IPS-18c (cell line): ENCODE measurements around the gene DDI1.
"Not testable (repeated sequence)": the region's sequence is repeated elsewhere in the genome, so short reads cannot be mapped to it uniquely, and the experiment has no call there.

Experiments
- H3K4me3 ChIP-seq: 2 replicates; pipeline ENCODE4 v1.7.0; 2013; ENCODE audit warnings: low read depth, mild to moderate bottlenecking, low read length, moderate library complexity; ENCODE audit not compliant: insufficient read depth
- H3K9me3 ChIP-seq: one replicate; pipeline ENCODE4 v1.6.1; 2013; ENCODE audit warnings: mild to moderate bottlenecking, low read length, moderate library complexity; ENCODE audit not compliant: control insufficient read depth, insufficient read depth

Gene DDI1

DNA sequence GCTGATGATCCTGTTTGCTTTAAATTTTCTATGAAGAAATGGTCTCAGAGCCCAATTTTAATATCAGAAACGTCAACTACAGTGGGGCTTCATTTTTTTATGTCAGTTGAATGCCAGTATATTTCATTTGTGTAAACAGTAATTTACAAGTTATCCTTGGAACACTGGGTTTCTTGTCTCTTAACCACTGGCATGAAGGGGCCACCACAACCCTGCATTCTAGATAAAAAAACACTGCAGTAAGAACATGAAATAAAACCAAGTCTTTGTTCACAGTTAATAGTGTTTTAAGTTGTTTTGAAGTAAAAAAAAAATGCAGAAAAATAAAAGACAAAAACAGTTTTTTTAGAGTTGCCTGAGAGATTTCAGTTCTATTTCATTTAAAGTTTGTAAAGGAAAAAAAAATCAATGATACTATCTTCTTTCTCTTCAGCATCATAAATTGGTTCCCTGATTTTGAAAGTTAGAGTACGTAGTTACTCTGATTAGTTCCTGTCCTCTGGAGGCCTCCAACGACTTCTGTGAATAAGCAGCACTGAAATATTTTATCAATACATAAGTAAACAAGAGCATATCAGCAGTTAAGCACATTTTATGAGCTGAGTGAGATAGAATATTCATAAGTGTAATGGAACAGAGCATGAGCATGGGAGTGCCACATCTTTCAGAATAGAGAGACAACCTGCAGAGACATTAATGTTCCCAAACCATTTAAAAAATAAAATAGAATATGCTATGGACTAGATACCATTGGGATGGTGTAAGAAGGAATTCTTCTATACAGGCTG, 7.8 kb upstream of the DDI1 start:
- Histone ChIP-seq H3K9me3 (no peaks in the 10 kb centered on the region), H3K4me3 (no peak overlapping the region)

- no peaks in the 10 kb centered on the region for H3K9me3 ChIP-seq
These were observed 3.3 kb upstream of the DDI1 start for GRCh38 chr11:104033134-104033533.

DNA sequence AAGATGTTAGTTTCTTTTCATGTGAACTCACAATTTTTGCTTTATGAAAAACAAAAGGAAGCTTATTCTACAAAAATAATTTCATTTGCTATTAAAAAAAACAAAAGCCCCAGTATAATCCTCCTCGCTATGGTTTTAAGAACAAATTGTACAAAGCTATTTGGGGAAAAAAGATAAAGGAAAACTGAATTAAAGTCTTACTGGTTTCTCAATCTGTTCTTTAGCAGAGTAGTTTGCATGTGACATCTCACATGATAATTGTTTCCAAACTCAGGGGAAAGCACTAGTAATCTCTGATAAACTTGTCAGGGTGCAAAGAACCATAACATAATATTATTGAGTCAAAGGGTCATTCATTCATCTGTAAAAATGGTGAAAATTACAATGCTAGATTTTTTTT, 2.9 kb upstream of the DDI1 start:
- Histone ChIP-seq H3K9me3 (no peaks in the 10 kb centered on the region), H3K4me3 (no peak overlapping the region)

More at GRCh38 chr11:104033134-104033533, 3.3 kb upstream of the DDI1 start:
- no peak overlapping the region for H3K4me3 ChIP-seq

DNA sequence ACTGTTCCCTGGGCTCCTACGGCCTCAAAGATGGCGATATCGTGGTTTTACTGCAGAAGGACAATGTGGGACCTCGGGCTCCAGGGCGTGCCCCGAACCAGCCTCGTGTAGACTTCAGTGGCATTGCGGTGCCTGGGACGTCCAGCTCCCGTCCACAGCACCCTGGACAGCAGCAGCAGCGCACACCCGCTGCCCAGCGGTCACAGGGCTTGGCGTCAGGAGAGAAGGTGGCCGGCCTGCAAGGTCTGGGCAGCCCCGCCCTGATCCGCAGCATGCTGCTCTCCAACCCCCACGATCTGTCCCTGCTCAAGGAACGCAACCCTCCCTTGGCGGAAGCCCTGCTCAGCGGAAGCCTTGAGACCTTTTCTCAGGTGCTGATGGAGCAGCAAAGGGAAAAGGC, 555 bp downstream of the DDI1 start:
- no peaks in the 10 kb centered on the region for H3K9me3 ChIP-seq
- H3K4me3 ChIP-seq, result no peak overlapping the region

- H3K4me3 ChIP-seq, result no peak overlapping the region
- no peaks in the 10 kb centered on the region for H3K9me3 ChIP-seq
These were observed 5.4 kb downstream of the DDI1 start for GRCh38 chr11:104041792-104042191.

DNA sequence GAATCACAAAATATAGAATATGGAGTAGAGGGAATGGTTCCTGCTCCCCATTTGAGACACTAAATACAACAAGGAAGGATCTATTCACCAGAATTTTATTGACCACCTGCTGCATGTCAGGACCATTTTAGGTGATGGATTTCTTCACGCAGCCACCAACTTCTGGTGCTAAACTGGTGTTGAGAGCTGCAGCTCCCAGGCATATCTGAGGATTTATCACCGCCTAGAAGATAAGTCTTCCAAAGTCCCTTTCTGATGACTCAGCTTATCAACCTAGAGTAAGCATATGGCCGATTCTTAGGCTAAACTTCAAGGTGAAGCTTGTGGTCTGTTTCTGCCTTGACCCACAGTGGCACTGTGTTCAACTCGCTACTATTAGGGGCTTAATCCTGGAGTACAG, 6.7 kb downstream of the DDI1 start:
- H3K4me3 ChIP-seq, result no peak overlapping the region

DNA sequence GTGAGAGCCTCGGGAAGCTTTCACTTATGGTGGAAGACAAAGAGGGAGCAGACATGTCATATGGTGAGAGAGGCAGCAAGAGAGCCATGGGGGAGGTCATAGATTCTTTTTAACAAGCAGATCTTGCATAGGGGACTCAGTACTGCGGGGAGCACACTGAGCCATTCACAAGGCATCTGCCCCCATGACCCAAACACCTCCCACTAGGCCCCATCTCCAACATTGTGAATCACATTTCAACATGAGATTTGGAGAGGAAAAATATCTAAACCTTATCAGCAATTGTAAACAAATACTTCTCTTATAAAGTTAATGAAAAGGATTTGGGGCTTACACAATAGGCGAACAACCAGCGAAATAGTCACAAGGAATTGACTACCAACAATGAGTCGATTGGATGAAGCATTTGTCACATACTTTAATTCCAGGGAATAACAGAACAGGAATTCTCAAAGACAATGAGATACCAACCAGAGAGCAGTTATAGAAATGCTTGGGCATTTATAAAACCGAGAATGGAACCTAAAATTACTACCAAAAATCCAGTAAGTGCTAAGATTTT, 7.3 kb downstream of the DDI1 start:
- no peaks in the 10 kb centered on the region for H3K9me3 ChIP-seq
- no peak overlapping the region for H3K4me3 ChIP-seq

More for the DNA sequence above, 6.7 kb downstream of the DDI1 start:
- no peaks in the 10 kb centered on the region for H3K9me3 ChIP-seq

DNA sequence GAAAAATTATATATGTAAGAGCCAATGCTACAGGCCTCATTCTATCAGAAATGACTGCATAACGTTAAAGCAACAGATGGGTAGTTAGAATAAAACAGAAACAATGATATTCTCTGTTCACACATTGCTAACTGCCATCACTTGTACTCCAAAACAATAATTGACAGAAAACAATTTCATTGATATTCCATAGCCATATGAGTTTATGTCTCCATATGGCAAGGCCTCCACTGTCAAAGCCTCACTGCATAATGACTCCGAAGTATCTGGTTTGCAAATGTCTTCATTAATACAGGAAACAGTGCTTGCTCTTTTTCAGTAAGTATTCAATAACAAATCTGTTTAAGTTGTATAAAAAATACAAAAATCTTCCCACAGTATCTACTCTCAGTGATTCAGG, 9.9 kb downstream of the DDI1 start:
- Histone ChIP-seq H3K4me3 (no peak overlapping the region), H3K9me3 (peaks cover 2% of the 10 kb centered on the region)

GRCh38 chr11:104046858-104047257, 10.4 kb downstream of the DDI1 start:
- not testable (repeated sequence) for H3K9me3 ChIP-seq, H3K4me3 ChIP-seq

- Histone ChIP-seq H3K9me3 (peaks cover 2% of the 10 kb centered on the region), H3K4me3 (no peak overlapping the region)
These were observed 12.7 kb downstream of the DDI1 start for GRCh38 chr11:104049116-104049515.

DNA sequence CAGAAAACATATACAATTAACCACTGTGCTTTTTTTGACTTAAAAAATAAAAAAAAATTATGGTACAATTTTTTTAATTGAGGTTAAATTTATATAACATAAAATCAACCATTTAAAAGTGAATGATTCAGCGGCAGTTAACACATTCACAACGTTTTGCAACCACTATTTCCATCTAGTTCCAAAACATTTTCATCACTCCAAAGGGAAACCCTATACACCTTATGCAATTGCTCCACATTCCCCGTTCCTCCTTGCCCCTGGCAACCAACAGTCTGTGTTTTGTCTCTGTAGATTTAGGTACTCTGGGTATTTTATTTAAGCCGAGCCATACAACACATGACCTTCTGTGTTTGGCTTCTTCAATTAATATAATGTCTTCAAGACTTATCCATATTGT, 15.3 kb downstream of the DDI1 start:
- H3K4me3 ChIP-seq, result no peak overlapping the region

DNA sequence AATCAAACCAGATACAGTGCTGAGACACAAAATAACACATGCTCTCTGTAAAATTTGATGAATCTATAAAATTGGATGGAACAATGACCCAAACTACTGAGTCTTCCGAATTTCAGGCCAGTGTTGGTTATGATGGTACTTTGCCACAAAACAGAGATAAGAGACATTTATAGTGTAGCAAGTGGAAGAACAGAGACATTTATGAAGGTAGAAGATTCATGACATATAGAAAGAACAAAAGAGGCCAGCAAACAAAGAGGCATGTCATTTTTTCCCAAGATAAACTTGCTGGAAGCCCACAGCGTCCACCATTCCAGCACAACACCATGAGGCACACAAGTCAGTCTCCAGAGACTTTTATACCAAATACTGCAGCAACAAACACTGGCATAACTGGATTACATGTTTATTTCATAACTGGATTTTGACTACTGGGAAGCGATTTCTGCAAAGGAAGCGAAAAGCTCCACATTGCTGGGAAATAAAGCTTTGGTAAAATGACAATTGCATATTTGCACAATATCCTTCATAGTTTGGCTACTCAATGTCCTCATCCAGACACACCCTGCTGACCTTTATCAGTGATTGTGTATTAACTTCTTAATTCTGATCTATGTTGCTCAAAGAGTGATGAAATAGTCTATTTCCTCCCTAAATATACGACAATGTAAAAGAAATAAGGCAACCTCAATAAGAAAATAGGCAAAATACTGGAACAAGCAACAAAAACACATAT, 17.5 kb downstream of the DDI1 start:
- Histone ChIP-seq H3K9me3 (peaks cover 2% of the 10 kb centered on the region), H3K4me3 (no peak overlapping the region)

More for the DNA sequence above, 15.3 kb downstream of the DDI1 start:
- H3K9me3 ChIP-seq, result peaks cover 2% of the 10 kb centered on the region

DNA sequence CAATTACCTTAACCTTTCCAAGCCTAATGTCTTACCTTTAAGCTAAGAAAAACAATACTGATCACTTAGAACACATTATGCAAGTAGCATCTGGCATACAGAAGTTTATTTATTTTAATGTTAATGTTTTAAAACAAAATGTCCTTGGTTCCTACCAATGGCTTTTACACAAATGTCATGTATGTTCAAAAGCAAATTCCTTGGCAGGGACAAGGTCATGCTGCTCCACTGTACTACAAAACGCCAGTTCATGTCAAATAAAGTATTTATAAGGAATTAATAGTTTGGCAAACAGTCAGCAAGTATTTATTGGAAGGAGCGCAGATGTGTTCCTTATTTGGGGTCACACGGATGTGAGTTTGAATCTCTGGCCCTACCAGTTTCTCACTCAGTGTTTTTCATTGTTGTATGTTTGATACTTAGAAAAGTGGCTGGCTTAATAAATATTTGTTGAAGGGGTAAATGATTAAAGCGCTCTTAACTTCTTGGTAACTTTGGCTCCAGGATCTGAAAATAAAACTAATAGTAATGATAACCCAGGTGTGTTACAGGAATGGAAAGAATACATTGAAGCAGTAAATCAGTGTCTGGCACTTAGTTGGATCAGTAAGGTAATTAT, 18.6 kb downstream of the DDI1 start:
- peaks cover 2% of the 10 kb centered on the region for H3K9me3 ChIP-seq
- H3K4me3 ChIP-seq, result no peak overlapping the region

DNA sequence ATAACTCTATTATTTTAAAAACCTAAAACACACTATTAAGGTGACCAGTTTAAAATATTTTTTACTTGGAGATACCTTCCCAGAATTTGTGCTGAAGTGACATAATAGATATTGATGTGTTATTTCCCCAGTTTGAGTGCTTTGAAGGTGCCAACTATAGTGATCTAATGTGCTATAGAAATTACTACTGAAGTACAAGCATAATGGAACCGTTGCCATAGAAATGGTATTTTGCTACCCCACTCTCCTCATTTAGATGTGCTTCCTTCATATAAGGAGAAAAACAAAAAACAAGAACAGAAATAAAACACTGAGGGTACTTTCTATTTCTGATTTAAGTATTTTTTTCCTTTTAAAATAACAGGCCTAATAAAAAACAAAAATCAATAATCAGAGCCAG, 19.2 kb downstream of the DDI1 start:
- Histone ChIP-seq H3K4me3 (no peak overlapping the region), H3K9me3 (no peaks in the 10 kb centered on the region)

DNA sequence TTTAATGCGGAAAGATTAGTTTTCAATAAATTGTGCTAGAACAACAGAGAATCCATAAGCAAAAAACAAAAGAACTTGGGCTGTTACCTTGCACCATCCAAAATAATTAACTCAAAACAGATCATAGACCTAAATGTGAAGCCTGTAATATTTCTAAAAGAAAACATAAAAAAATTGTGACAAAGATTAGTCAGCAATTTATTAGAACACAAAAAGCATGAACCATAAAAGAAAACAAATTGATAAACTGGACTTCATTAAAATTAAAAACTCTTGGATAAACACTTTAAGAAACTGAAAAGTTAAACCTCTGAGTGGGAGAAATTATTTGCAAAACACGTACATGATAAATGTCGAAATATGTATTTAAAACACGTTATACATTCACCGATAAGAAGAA, 21.5 kb downstream of the DDI1 start:
- no peak overlapping the region for H3K4me3 ChIP-seq
- H3K9me3 ChIP-seq, result no peaks in the 10 kb centered on the region

GRCh38 chr11:104058680-104059079, 22.2 kb downstream of the DDI1 start:
- Histone ChIP-seq H3K9me3 (no peaks in the 10 kb centered on the region), H3K4me3 (no peak overlapping the region)

DNA sequence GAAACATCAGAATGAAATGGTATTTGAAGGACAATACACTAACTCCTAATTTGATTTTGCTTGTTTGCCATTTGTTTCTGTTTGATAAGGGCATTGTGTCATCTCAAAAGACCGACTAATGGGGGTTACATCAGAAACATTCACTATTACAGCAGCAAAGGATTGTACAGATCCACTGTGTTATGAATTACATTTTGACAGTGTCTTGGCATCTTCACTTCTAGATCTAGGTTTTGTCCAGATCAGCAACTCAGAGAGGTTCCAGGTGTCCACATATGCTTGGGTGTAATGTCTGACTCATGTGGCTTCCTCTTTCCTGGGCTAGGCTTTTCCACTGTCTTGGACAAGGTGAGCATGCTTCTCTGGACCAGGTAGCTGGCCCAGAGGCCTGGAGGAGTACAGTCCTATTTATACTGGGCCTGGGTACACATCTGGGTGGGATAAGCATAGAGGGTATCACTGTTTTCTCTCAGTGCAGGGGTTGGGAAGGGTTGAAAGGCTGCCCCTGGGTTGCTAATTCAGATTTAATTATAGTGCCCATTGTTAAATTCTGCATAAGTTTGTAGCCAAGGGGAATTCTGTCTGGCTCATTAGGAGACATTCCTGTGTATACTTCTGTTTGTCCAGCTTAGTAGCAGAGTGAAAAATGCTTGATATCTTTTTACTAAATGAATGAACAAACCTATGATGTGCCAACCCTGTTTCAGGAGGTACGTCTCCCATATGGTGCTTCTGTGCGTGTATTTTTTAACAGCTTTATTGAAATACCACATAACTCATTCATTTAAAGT, 23.8 kb downstream of the DDI1 start:
- no peak overlapping the region for H3K4me3 ChIP-seq

More for the DNA sequence above, 23.8 kb downstream of the DDI1 start:
- no peaks in the 10 kb centered on the region for H3K9me3 ChIP-seq
